WTC11 (cell line): ENCODE measurements around the gene TRIM25. TPM values are rescaled to one million over a fixed set of nuclear protein-coding genes. Genes with fewer than 3 reads are reported as not detected.

Source experiments
- ATAC-seq: fragments of 200-7000 bp; cut with Tn5 transposase; 2 replicates; pipeline ENCODE4 v1.10.0; 2021; ENCODE audit warnings: mild to moderate bottlenecking, moderate library complexity
- CTCF ChIA-PET: fragments of 300-600 bp; sonication (Branson Sonifier 250); formaldehyde crosslinking; loops from one replicate; lab custom pipeline; 2021; ENCODE audit warnings: antibody characterized with exemption; lab: Charles Lee
- POLR2A ChIA-PET: fragments of 350-600 bp; sonication (Branson Sonifier 250); formaldehyde crosslinking; loops from one replicate; lab custom pipeline; 2021; ENCODE audit warnings: antibody characterized with exemption; lab: Charles Lee
- DNase-seq: peaks from one replicate; pipeline ENCODE4 v3.0.0; 2021; ENCODE audit warnings: low spot score
- H3K27ac Mint-ChIP-seq: 2 replicates; pipeline ENCODE4 v1.8.0; 2021; ENCODE audit warnings: mixed read lengths
- H3K27me3 Mint-ChIP-seq: 2 replicates; pipeline ENCODE4 v1.8.0; 2021; ENCODE audit warnings: low read depth, mild to moderate bottlenecking, moderate library complexity, mixed read lengths
- H3K36me3 Mint-ChIP-seq: 2 replicates; pipeline ENCODE4 v1.8.0; 2021; ENCODE audit warnings: mixed read lengths
- H3K4me1 Mint-ChIP-seq: 2 replicates; pipeline ENCODE4 v1.8.0; 2022; ENCODE audit warnings: mixed read lengths
- H3K4me3 Mint-ChIP-seq: 2 replicates; pipeline ENCODE4 v1.8.0; 2021; ENCODE audit warnings: mild to moderate bottlenecking, moderate library complexity, mixed read lengths
- H3K9me3 Mint-ChIP-seq: 2 replicates; pipeline ENCODE4 v1.8.0; 2021; ENCODE audit warnings: mixed read lengths
- ATF1 ChIP-seq: sonication (generic); formaldehyde crosslinking; IDR thresholded peaks from 2 replicates; pipeline ENCODE4 v1.8.1; 2023; ENCODE audit warnings: mild to moderate bottlenecking, moderate library complexity, missing genetic modification reagents
- CBFB ChIP-seq: sonication (generic); formaldehyde crosslinking; IDR thresholded peaks from 2 replicates; pipeline ENCODE4 v1.8.1; 2022; ENCODE audit warnings: mild to moderate bottlenecking, low read depth, missing genetic modification reagents
- ELF4 ChIP-seq: sonication (generic); formaldehyde crosslinking; IDR thresholded peaks from 2 replicates; pipeline ENCODE4 v1.8.1; 2022; ENCODE audit warnings: low read depth, mild to moderate bottlenecking, moderate library complexity, missing genetic modification reagents
- GRHL2 ChIP-seq: fragments of 250-450 bp; sonication (Bioruptor Pico); IDR thresholded peaks from 2 replicates; pipeline ENCODE4 v1.8.0; 2022; ENCODE audit warnings: mild to moderate bottlenecking, moderate library complexity; ENCODE audit not compliant: insufficient replicate concordance, severe bottlenecking
- GTF2I ChIP-seq: fragments of 250-450 bp; sonication (Bioruptor Pico); conservative IDR thresholded peaks from 2 replicates; pipeline ENCODE4 v1.4.0; 2021; ENCODE audit warnings: mild to moderate bottlenecking
- HMGA2 ChIP-seq: fragments of 250-450 bp; sonication (Bioruptor Pico); IDR thresholded peaks from 2 replicates; pipeline ENCODE4 v1.4.0; 2021; ENCODE audit warnings: mild to moderate bottlenecking, moderate library complexity
- HMGXB4 ChIP-seq: sonication (generic); formaldehyde crosslinking; IDR thresholded peaks from 2 replicates; pipeline ENCODE4 v1.8.1; 2023; ENCODE audit warnings: mild to moderate bottlenecking, moderate library complexity, missing genetic modification reagents
- JAZF1 ChIP-seq: fragments of 250-450 bp; sonication (Bioruptor Pico); IDR thresholded peaks from 2 replicates; pipeline ENCODE4 v1.9.0; 2021; ENCODE audit warnings: moderate library complexity, mild to moderate bottlenecking, inconsistent platforms
- JUN ChIP-seq: sonication (generic); formaldehyde crosslinking; IDR thresholded peaks from 2 replicates; pipeline ENCODE4 v1.8.0; 2023; ENCODE audit warnings: mild to moderate bottlenecking, missing genetic modification reagents
- MXD4 ChIP-seq: fragments of 250-450 bp; sonication (Bioruptor Pico); IDR thresholded peaks from 2 replicates; pipeline ENCODE4 v1.8.0; 2021; ENCODE audit warnings: mild to moderate bottlenecking, moderate library complexity, borderline replicate concordance
- NFATC4 ChIP-seq: fragments of 250-450 bp; sonication (Bioruptor Pico); IDR thresholded peaks from 2 replicates; pipeline ENCODE4 v1.9.0; 2021; ENCODE audit warnings: mild to moderate bottlenecking
- NFYB ChIP-seq: sonication (generic); formaldehyde crosslinking; conservative IDR thresholded peaks from 2 replicates; pipeline ENCODE4 v1.8.0; 2022; ENCODE audit warnings: low read depth, missing genetic modification reagents
- RORB ChIP-seq: fragments of 250-450 bp; sonication (Bioruptor Pico); IDR thresholded peaks from 2 replicates; pipeline ENCODE4 v1.9.0; 2021; ENCODE audit warnings: mild to moderate bottlenecking
- SOX15 ChIP-seq: fragments of 250-450 bp; sonication (Bioruptor Pico); IDR thresholded peaks from 2 replicates; pipeline ENCODE4 v1.9.0; 2021; ENCODE audit warnings: mild to moderate bottlenecking
- TCF7 ChIP-seq: sonication (generic); formaldehyde crosslinking; IDR thresholded peaks from 2 replicates; pipeline ENCODE4 v1.8.0; 2022; ENCODE audit warnings: mild to moderate bottlenecking, low read depth, missing genetic modification reagents, moderate library complexity
- ZNF232 ChIP-seq: sonication (generic); formaldehyde crosslinking; IDR thresholded peaks from 2 replicates; pipeline ENCODE4 v1.8.0; 2022; ENCODE audit warnings: mild to moderate bottlenecking, missing genetic modification reagents
- ZNF532 ChIP-seq: fragments of 250-450 bp; sonication (Bioruptor Pico); IDR thresholded peaks from 2 replicates; pipeline ENCODE4 v1.9.0; 2021; ENCODE audit warnings: mild to moderate bottlenecking, borderline replicate concordance
- total RNA-seq: library from RNA; stranded (reverse); gene quantifications from 3 replicates; pipeline ENCODE4 v1.2.3, GENCODE V29; 2021
- TF ChIP-seq, protein P1 (sequence below): sonication (generic); formaldehyde crosslinking; IDR thresholded peaks from 2 replicates; pipeline ENCODE4 v1.8.1; 2022; ENCODE audit warnings: missing genetic modification reagents, borderline replicate concordance
- TF ChIP-seq, protein P2 (sequence below): sonication (generic); formaldehyde crosslinking; IDR thresholded peaks from 2 replicates; pipeline ENCODE4 v1.8.1; 2022; ENCODE audit warnings: mild to moderate bottlenecking, moderate library complexity, missing genetic modification reagents
- TF ChIP-seq, protein P3 (sequence below): fragments of 250-450 bp; sonication (Bioruptor Pico); IDR thresholded peaks from 2 replicates; pipeline ENCODE4 v1.9.0; 2021; ENCODE audit warnings: moderate library complexity, mild to moderate bottlenecking, inconsistent platforms, borderline replicate concordance
- TF ChIP-seq, protein P4 (sequence below): sonication (generic); formaldehyde crosslinking; IDR thresholded peaks from 2 replicates; pipeline ENCODE4 v1.8.1; 2023; ENCODE audit warnings: mild to moderate bottlenecking, missing genetic modification reagents, moderate library complexity

TRIM25 gene
- total RNA-seq, 1 experiment from 2014 or later = 49.0 TPM

- Mint-ChIP-seq H3K27me3 (peaks cover 20% of the 10 kb centered on the region), H3K9me3 (peaks cover 9% of the 10 kb centered on the region), H3K4me3 (peak overlapping the region; percentile 88), H3K4me1 (peaks cover 18% of the 10 kb centered on the region), H3K27ac (no peak overlapping the region), H3K36me3 (peaks cover 12% of the 10 kb centered on the region)
- DNase-seq = no peak
- no peak for ATAC-seq
- TF ChIP-seq, protein P1, sequence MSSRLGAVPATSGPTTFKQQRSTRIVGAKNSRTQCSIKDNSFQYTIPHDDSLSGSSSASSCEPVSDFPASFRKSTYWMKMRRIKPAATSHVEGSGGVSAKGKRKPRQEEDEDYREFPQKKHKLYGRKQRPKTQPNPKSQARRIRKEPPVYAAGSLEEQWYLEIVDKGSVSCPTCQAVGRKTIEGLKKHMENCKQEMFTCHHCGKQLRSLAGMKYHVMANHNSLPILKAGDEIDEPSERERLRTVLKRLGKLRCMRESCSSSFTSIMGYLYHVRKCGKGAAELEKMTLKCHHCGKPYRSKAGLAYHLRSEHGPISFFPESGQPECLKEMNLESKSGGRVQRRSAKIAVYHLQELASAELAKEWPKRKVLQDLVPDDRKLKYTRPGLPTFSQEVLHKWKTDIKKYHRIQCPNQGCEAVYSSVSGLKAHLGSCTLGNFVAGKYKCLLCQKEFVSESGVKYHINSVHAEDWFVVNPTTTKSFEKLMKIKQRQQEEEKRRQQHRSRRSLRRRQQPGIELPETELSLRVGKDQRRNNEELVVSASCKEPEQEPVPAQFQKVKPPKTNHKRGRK (CRISPR knock-in tag) = no peak
- TF ChIP-seq, protein P2, sequence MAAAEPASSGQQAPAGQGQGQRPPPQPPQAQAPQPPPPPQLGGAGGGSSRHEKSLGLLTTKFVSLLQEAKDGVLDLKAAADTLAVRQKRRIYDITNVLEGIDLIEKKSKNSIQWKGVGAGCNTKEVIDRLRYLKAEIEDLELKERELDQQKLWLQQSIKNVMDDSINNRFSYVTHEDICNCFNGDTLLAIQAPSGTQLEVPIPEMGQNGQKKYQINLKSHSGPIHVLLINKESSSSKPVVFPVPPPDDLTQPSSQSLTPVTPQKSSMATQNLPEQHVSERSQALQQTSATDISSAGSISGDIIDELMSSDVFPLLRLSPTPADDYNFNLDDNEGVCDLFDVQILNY = no peak
- TF ChIP-seq ATF1 (CRISPR knock-in tag) = no peak
- no peak for TF ChIP-seq HMGXB4 (CRISPR knock-in tag)
- TF ChIP-seq, protein P3, sequence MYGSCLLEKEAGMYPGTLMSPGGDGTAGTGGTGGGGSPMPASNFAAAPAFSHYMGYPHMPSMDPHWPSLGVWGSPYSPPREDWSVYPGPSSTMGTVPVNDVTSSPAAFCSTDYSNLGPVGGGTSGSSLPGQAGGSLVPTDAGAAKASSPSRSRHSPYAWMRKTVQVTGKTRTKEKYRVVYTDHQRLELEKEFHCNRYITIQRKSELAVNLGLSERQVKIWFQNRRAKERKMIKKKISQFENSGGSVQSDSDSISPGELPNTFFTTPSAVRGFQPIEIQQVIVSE (CRISPR knock-in tag) = no peak
- POLR2A ChIA-PET = no interaction called here
- CTCF ChIA-PET = interaction anchor here (2.2 to 2.3 kb wide), 2 partner anchors 27 to 93 kb away, joined by 7 to 9 read pairs; no protein-coding TSS in a partner anchor
Measured at GRCh38 chr17:56913000-56913311, 893 bp downstream of the TRIM25 start.

- Mint-ChIP-seq H3K27me3 (peaks cover 20% of the 10 kb centered on the region), H3K36me3 (peaks cover 16% of the 10 kb centered on the region), H3K4me1 (peaks cover 18% of the 10 kb centered on the region), H3K4me3 (peak overlapping the region; percentile 88), H3K27ac (no peak overlapping the region), H3K9me3 (peaks cover 3% of the 10 kb centered on the region; the same call in 1 of the 2 replicates)
- POLR2A ChIA-PET = no interaction called here
- CTCF ChIA-PET = interaction anchor here (1.7 to 2.3 kb wide), 3 partner anchors 27 to 93 kb away, joined by 4 to 9 read pairs (median 7); no protein-coding TSS in a partner anchor
- ATAC-seq = no peak
- TF ChIP-seq NFATC4 (CRISPR knock-in tag) (no peak), JUN (CRISPR knock-in tag) (no peak), CBFB (CRISPR knock-in tag) (no peak), RORB (CRISPR knock-in tag) (no peak), HMGA2 (CRISPR knock-in tag) (no peak), MXD4 (CRISPR knock-in tag) (no peak), NFYB (CRISPR knock-in tag) (no peak), SOX15 (CRISPR knock-in tag) (no peak), GTF2I (no peak), ZNF232 (CRISPR knock-in tag) (no peak), ZNF532 (no peak), TCF7 (CRISPR knock-in tag) (no peak), ELF4 (no peak), JAZF1 (CRISPR knock-in tag) (no peak), GRHL2 (CRISPR knock-in tag) (no peak)
- TF ChIP-seq, protein P4, sequence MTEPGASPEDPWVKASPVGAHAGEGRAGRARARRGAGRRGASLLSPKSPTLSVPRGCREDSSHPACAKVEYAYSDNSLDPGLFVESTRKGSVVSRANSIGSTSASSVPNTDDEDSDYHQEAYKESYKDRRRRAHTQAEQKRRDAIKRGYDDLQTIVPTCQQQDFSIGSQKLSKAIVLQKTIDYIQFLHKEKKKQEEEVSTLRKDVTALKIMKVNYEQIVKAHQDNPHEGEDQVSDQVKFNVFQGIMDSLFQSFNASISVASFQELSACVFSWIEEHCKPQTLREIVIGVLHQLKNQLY (CRISPR knock-in tag) = no peak
- no peak for DNase-seq
Measured at GRCh38 chr17:56912105-56912999, 1.5 kb downstream of the TRIM25 start.
